Hepatocyte (in vitro differentiated cells): ENCODE data around the gene ZNF317.

ENCODE experiments used
- EZH2phosphoT487 ChIP-seq: fragments of 200-600 bp; sonication (generic); IDR thresholded peaks from one replicate; pipeline ENCODE4 v1.6.1; 2018; ENCODE audit warnings: antibody characterized with exemption, mild to moderate bottlenecking, low read depth, moderate library complexity; ENCODE audit not compliant: unreplicated experiment, severe bottlenecking
- TF ChIP-seq, protein P1 (sequence below): fragments of 200-600 bp; sonication (generic); IDR thresholded peaks from 2 replicates; pipeline ENCODE4 v1.5.1; 2016; ENCODE audit warnings: antibody characterized with exemption, mild to moderate bottlenecking; ENCODE audit not compliant: poor library complexity

GRCh38 chr19:9187191-9187590, 47.0 kb downstream of the ZNF317 start:
- TF ChIP-seq, protein P1, sequence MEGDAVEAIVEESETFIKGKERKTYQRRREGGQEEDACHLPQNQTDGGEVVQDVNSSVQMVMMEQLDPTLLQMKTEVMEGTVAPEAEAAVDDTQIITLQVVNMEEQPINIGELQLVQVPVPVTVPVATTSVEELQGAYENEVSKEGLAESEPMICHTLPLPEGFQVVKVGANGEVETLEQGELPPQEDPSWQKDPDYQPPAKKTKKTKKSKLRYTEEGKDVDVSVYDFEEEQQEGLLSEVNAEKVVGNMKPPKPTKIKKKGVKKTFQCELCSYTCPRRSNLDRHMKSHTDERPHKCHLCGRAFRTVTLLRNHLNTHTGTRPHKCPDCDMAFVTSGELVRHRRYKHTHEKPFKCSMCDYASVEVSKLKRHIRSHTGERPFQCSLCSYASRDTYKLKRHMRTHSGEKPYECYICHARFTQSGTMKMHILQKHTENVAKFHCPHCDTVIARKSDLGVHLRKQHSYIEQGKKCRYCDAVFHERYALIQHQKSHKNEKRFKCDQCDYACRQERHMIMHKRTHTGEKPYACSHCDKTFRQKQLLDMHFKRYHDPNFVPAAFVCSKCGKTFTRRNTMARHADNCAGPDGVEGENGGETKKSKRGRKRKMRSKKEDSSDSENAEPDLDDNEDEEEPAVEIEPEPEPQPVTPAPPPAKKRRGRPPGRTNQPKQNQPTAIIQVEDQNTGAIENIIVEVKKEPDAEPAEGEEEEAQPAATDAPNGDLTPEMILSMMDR = no peak
- TF ChIP-seq EZH2phosphoT487 = no peak
